HEK293T (cell line): ENCODE results near the gene CD276.
"Not testable (repeated sequence)": the region's sequence is repeated elsewhere in the genome, so short reads cannot be mapped to it uniquely, and the experiment has no call there.

Experiments
- CTCF ChIA-PET: fragments of 350-600 bp; formaldehyde crosslinking; extraction: SDS; loops from one replicate; lab custom pipeline; 2021; ENCODE audit warnings: antibody characterized with exemption, inconsistent platforms; lab: Yijun Ruan, JAX
- POLR2A ChIA-PET: fragments of 350-600 bp; formaldehyde crosslinking; extraction: SDS; loops from one replicate; lab custom pipeline; 2020; ENCODE audit warnings: antibody characterized with exemption, inconsistent platforms; lab: Yijun Ruan, JAX
- DNase-seq: peaks from one replicate; pipeline ENCODE4 v3.0.0; 2012; ENCODE audit warnings: mixed read lengths; ENCODE audit errors: extremely low spot score
- ARNT ChIP-seq: fragments of 450-650 bp; IDR thresholded peaks from 2 replicates; pipeline ENCODE4 v1.6.1; 2017; ENCODE audit warnings: mild to moderate bottlenecking
- BHLHE40 ChIP-seq: fragments of 450-650 bp; IDR thresholded peaks from 2 replicates; pipeline ENCODE4 v1.6.1; 2016; ENCODE audit warnings: mild to moderate bottlenecking, moderate library complexity, borderline replicate concordance
- ELF4 ChIP-seq: fragments of 450-650 bp; IDR thresholded peaks from 2 replicates; pipeline ENCODE4 v1.6.1; 2017; ENCODE audit warnings: antibody characterized with exemption
- FOXA1 ChIP-seq: fragments of 450-650 bp; IDR thresholded peaks from 2 replicates; pipeline ENCODE4 v1.6.1; 2016; ENCODE audit warnings: mild to moderate bottlenecking
- FOXK2 ChIP-seq: fragments of 450-650 bp; IDR thresholded peaks from 2 replicates; pipeline ENCODE4 v1.6.1; 2016; ENCODE audit warnings: mild to moderate bottlenecking
- FOXM1 ChIP-seq: fragments of 450-650 bp; IDR thresholded peaks from 2 replicates; pipeline ENCODE4 v1.6.1; 2017; ENCODE audit warnings: mild to moderate bottlenecking, borderline replicate concordance
- L3MBTL2 ChIP-seq: fragments of 450-650 bp; conservative IDR thresholded peaks from 2 replicates; pipeline ENCODE4 v1.6.1; 2016; ENCODE audit warnings: mild to moderate bottlenecking
- LEF1 ChIP-seq: fragments of 450-650 bp; IDR thresholded peaks from 2 replicates; pipeline ENCODE4 v1.6.1; 2017; ENCODE audit warnings: mild to moderate bottlenecking, borderline replicate concordance
- NFRKB ChIP-seq: fragments of 450-650 bp; IDR thresholded peaks from 2 replicates; pipeline ENCODE4 v1.6.1; 2016; ENCODE audit warnings: mild to moderate bottlenecking, moderate library complexity
- PKNOX1 ChIP-seq: fragments of 450-650 bp; IDR thresholded peaks from 2 replicates; pipeline ENCODE4 v1.6.1; 2016
- SP1 ChIP-seq: fragments of 450-650 bp; IDR thresholded peaks from 2 replicates; pipeline ENCODE4 v1.6.1; 2017
- TARDBP ChIP-seq: fragments of 450-650 bp; IDR thresholded peaks from 2 replicates; pipeline ENCODE4 v1.6.1; 2016
- ZNF384 ChIP-seq: fragments of 450-650 bp; IDR thresholded peaks from 2 replicates; pipeline ENCODE4 v1.6.1; 2016

The CD276 gene

GRCh38 chr15:73700041-73700842 lies 16.1 kb downstream of the CD276 start:
- TF ChIP-seq ELF4 (no peak), TARDBP (no peak), ARNT (no peak), FOXM1 (no peak), FOXK2 (no peak), PKNOX1 (no peak), BHLHE40 (no peak), FOXA1 (no peak)
- DNase-seq, result peak; percentile 75
- CTCF ChIA-PET, result interaction anchor here (0.5 to 7.8 kb wide), 24 partner anchors 9 to 410 kb away, joined by 3 to 87 read pairs (median 4); partner anchors contain the start of gene NPTN
- POLR2A ChIA-PET, result interaction anchor here (2.2 kb wide), 1 partner anchor 66 kb away, joined by 14 read pairs; the partner anchor contains the start of gene NPTN

DNA sequence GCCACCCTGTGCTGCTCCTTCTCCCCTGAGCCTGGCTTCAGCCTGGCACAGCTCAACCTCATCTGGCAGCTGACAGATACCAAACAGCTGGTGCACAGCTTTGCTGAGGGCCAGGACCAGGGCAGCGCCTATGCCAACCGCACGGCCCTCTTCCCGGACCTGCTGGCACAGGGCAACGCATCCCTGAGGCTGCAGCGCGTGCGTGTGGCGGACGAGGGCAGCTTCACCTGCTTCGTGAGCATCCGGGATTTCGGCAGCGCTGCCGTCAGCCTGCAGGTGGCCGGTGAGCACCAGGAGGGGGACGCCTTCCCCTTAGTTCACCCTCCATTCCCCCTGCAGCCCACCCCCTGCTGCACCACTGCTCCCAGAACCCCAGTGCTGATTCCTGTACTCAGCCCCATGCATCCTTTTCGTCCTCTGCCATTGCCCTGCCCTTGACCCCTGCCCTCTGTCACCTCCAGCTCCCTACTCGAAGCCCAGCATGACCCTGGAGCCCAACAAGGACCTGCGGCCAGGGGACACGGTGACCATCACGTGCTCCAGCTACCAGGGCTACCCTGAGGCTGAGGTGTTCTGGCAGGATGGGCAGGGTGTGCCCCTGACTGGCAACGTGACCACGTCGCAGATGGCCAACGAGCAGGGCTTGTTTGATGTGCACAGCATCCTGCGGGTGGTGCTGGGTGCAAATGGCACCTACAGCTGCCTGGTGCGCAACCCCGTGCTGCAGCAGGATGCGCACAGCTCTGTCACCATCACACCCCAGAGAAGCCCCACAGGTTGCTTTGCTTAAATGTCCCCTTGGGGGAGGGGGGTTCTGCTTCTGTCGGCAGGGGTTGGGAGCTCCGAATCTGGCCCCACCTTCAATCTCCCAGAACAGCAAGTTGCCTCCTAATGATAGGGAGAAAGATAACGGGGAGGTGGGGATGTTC lies 18.4 kb downstream of the CD276 start:
- CTCF ChIA-PET, result interaction anchor here (1.1 to 2.0 kb wide), 2 partner anchors 13 to 66 kb away, joined by 3 to 8 read pairs; no protein-coding TSS in a partner anchor
- POLR2A ChIA-PET, DNase-seq: not testable (repeated sequence)

DNA sequence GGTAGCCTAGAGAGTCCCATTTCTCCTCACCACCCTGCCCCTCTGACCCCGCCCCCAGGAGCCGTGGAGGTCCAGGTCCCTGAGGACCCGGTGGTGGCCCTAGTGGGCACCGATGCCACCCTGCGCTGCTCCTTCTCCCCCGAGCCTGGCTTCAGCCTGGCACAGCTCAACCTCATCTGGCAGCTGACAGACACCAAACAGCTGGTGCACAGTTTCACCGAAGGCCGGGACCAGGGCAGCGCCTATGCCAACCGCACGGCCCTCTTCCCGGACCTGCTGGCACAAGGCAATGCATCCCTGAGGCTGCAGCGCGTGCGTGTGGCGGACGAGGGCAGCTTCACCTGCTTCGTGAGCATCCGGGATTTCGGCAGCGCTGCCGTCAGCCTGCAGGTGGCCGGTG lies 19.4 kb downstream of the CD276 start:
- DNase-seq, POLR2A ChIA-PET: not testable (repeated sequence)
- CTCF ChIA-PET, result interaction anchor here (1.1 to 2.0 kb wide), 3 partner anchors 10 to 67 kb away, joined by 3 to 8 read pairs (median 6); no protein-coding TSS in a partner anchor

DNA sequence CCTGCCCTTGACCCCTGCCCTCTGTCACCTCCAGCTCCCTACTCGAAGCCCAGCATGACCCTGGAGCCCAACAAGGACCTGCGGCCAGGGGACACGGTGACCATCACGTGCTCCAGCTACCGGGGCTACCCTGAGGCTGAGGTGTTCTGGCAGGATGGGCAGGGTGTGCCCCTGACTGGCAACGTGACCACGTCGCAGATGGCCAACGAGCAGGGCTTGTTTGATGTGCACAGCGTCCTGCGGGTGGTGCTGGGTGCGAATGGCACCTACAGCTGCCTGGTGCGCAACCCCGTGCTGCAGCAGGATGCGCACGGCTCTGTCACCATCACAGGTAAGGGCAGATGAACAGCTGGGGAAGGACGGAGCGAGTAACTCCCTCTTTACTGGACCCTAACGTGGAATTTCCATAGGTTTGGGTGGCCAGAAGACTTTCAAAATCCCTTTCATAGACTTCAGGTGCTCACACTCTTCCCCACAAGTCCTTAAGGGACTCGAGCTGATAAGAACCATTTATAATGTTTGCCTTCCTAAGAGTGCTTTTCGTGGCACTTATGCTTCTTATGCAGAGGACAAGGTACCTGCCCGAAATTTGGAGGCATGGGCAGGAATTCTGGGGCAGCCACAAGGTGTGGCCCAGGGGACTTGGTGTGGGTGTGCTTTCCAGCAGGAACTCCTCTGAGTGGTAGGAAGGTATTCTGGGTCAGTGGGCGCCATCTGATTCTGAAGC lies 20.1 kb downstream of the CD276 start:
- POLR2A ChIA-PET, result interaction anchor here (0.7 to 1.5 kb wide), 2 partner anchors 21 to 71 kb away, joined by 3 to 6 read pairs; partner anchors contain the start of gene NPTN
- not testable (repeated sequence) for DNase-seq
- CTCF ChIA-PET, result interaction anchor here (0.5 to 2.3 kb wide), 18 partner anchors 9 to 617 kb away, joined by 3 to 27 read pairs (median 5); no protein-coding TSS in a partner anchor

DNA sequence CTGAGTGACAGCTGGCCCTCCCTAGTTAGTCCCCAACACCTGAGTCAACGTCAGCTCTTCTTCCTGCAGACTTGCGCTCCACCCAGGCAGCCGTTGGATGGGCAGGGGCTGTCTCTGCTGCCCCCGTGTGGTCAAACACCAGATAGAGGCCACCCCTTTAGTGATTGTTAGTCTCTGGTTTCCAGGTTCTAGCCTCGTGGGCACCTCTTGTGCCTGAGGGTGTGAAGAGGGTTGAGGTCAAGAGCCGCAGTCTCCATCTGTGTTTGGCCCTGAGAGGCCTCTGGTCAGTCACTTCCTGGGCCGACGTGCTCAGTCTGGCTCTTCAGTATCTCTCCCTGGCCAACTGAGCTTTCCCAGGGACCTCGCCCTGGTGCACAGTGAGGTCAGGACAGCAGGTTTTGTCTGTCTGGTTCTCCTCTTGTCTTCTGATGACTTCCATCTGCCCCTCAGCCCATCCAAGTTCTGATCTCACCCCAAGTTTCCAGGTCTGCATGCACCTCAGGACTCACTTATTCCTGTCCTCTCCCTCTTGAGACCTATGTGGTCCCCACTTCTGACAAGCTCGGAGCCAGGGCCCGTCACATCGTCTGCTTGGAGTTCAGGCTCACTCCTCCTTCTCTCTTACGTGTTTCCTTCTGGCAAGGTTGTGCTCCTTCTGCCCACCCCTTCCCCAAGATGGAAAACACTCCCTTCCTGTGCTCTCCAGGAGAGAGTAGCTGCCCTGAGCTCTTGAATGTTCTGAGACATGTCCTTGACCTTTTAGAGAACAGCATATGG lies 20.9 kb downstream of the CD276 start:
- no peak for TF ChIP-seq LEF1
- TF ChIP-seq PKNOX1, result peak; percentile 57; the same call in 1 of the 2 replicates
- no peak for TF ChIP-seq ZNF384
- POLR2A ChIA-PET, result interaction anchor here (0.7 to 1.5 kb wide), 2 partner anchors 22 to 71 kb away, joined by 3 to 6 read pairs; partner anchors contain the start of gene NPTN
- DNase-seq, result peak; percentile 76
- CTCF ChIA-PET, result interaction anchor here (0.5 to 2.3 kb wide), 19 partner anchors 9 to 616 kb away, joined by 3 to 27 read pairs (median 5); no protein-coding TSS in a partner anchor

DNA sequence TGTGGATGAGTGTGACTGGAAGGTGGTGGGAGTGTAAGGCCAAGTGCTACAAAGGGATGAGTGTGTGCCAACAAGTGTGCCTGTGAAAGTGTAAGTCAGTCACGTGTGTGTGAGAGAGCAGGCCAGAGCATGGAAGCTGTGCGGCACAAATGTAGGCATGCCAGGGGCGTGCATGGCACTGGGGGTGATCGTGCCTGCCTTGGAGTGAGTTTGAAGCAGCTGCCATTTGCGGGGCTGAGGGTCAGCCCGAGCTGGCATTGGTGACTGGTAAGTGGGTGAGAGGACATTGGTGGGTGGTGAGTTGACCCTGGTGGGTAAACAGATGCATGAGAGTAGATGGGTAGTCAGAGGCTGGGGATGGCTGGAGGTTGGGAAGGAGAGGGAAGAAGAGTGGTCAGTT lies 24.5 kb downstream of the CD276 start:
- no peak for DNase-seq
- no peak for TF ChIP-seq LEF1
- ChIA-PET POLR2A (no interaction called here), CTCF (no interaction called here)

DNA sequence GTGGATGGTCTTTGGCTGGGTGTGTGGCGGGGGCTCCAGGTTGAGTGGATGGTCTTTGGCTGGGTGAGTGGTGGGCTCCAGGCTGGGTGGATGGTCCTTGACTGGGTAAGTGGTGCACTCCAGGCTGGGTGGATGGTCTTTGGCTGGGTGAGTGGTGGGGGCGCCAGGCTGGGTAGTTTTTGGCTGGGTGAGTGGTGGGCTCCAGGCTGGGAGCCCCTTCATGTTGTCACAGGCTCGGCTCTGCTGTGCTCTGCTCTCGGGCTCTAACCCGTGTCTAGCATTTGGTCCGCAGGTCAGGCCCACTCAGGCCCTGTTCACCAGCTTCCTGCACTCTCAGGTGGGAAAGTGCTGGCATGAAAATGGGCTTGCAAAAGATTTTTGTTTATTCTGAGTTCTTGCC lies 25.1 kb downstream of the CD276 start:
- no peak for DNase-seq
- ChIA-PET POLR2A (no interaction called here), CTCF (no interaction called here)
- TF ChIP-seq ELF4, result no peak
- TF ChIP-seq PKNOX1, result no peak
- TF ChIP-seq ZNF384, result no peak
- no peak for TF ChIP-seq ARNT
- TF ChIP-seq NFRKB, result no peak
- no peak for TF ChIP-seq SP1
- no peak for TF ChIP-seq TARDBP
- TF ChIP-seq L3MBTL2, result no peak
